Measurements from ENCODE around the gene MTURN.

Gene MTURN

GRCh38 chr7:30162622-30163124, 27.9 kb downstream of the MTURN start:
- no peak for DNase-seq

GRCh38 chr7:30163231-30163894, 28.6 kb downstream of the MTURN start:
- no peak for DNase-seq

GRCh38 chr7:30164567-30164966, 29.8 kb downstream of the MTURN start:
- no peak for DNase-seq

- DNase-seq, result no peak
Measured at GRCh38 chr7:30165590-30165989, 30.8 kb downstream of the MTURN start.

GRCh38 chr7:30166155-30166840, 31.5 kb downstream of the MTURN start:
- no peak for DNase-seq

GRCh38 chr7:30166841-30167235, 32.1 kb downstream of the MTURN start:
- no peak for DNase-seq

- DNase-seq, result no peak
Measured at GRCh38 chr7:30167901-30168300, 33.1 kb downstream of the MTURN start.

GRCh38 chr7:30168835-30169573, 34.2 kb downstream of the MTURN start:
- no peak for DNase-seq

- no peak for DNase-seq
Measured at GRCh38 chr7:30169579-30169978, 34.8 kb downstream of the MTURN start.

- no peak for DNase-seq
Measured at GRCh38 chr7:30170476-30171205, 35.9 kb downstream of the MTURN start.

- DNase-seq, result no peak
Measured at GRCh38 chr7:30171766-30172447, 37.1 kb downstream of the MTURN start.

- no peak for DNase-seq
Measured at GRCh38 chr7:30172451-30172850, 37.7 kb downstream of the MTURN start.

- DNase-seq, result no peak
Measured at GRCh38 chr7:30173058-30173897, 38.5 kb downstream of the MTURN start.

GRCh38 chr7:30175180-30175579, 40.4 kb downstream of the MTURN start:
- no peak for DNase-seq

GRCh38 chr7:30175636-30176147, 40.9 kb downstream of the MTURN start:
- no peak for DNase-seq

GRCh38 chr7:30176463-30177109, 41.8 kb downstream of the MTURN start:
- no peak for DNase-seq

- DNase-seq, result no peak
Measured at GRCh38 chr7:30177186-30177585, 42.4 kb downstream of the MTURN start.

- no peak for DNase-seq
Measured at GRCh38 chr7:30177965-30178364, 43.2 kb downstream of the MTURN start.

GRCh38 chr7:30178748-30179436, 44.1 kb downstream of the MTURN start:
- DNase-seq, result no peak

- DNase-seq, result no peak
Measured at GRCh38 chr7:30180718-30181117, 45.9 kb downstream of the MTURN start.

Data from stimulated activated CD4-positive, alpha-beta T cell treated with anti-CD3 and anti-CD28 coated beads, Interleukin-2, amount 100 ng/mL, for 48 hours (primary cell).